MV-4-11 (cell line): ENCODE results near the gene PKD2.
A peak's percentile ranks its signal among the peaks of the same experiment; 100 is the strongest.

Experiments used
- DNase-seq: peaks from one replicate; lab custom pipeline; 2025; lab: John Stamatoyannopoulos, UW

Gene PKD2

DNA sequence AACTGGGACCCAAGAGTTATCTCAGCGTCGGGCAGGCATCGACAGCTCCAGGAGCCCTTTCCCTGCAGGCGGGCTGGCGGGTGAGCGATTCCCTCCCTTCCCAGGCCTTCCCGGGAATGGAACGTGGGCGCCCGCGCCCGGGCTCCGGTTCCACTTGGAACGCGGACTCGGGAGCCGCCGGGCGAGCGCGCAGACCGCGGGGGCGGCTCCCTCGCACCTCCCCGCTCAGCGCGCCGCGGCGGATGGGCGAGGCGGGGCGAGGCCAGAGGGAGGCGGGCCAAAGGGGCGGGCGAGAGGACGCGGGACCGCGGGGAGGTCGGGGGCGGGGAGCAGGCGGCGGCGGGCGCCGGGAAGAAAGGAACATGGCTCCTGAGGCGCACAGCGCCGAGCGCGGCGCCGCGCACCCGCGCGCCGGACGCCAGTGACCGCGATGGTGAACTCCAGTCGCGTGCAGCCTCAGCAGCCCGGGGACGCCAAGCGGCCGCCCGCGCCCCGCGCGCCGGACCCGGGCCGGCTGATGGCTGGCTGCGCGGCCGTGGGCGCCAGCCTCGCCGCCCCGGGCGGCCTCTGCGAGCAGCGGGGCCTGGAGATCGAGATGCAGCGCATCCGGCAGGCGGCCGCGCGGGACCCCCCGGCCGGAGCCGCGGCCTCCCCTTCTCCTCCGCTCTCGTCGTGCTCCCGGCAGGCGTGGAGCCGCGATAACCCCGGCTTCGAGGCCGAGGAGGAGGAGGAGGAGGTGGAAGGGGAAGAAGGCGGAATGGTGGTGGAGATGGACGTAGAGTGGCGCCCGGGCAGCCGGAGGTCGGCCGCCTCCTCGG is at the start of gene PKD2:
Gene PKD2, plus strand, starts transcription at position 332 of the 818 bp plus-strand sequence. Its CDS starts 99 bp downstream, at position 431.
- peak; percentile 42 for DNase-seq

DNA sequence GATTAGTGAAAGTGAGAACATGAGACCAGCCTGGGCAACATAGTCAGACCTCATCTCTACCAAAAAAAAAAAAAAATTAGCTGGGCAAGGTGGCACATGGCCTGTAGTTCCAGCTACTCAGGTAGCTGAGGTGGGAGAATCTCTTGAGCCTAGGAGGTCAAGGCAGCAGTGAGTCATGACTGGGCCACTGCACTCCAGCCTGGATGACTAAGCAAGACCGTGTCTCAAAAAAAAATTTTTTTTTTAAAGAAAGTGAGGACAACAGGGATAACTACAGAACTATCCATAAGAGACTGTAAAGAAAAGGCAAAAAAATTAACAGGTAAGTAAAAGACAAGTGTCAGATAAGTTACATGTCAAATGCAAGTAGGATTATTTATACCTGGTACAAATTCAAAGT is 45.4 kb upstream of the PKD2 start:
- DNase-seq, result no peak

- DNase-seq, result no peak
These were observed 44.9 kb upstream of the PKD2 start for GRCh38 chr4:87962398-87963146.

DNA sequence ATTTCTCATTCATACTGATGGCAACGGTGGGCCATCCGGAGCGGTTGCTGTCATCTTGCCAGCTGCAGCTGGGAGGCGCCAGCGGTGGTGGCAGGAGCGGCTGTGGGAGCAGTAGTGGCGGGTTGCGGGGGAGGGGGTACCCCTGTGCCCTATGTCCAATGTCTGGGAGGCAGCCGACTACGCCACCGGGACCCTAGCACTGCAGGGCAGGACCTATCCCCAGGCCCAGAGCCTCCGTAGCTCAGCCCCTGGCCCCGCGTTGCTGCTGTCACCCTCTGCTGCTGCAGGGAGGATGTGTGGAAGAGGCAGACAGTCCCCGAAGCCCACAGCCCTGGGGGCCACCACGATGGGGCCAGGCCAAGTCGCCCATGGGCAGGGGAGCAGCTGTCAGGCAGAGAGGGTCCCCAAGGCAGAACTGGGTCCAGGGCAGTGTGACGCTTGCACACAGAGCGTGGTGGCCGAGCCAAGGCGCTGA is 41.9 kb upstream of the PKD2 start:
- no peak for DNase-seq

DNA sequence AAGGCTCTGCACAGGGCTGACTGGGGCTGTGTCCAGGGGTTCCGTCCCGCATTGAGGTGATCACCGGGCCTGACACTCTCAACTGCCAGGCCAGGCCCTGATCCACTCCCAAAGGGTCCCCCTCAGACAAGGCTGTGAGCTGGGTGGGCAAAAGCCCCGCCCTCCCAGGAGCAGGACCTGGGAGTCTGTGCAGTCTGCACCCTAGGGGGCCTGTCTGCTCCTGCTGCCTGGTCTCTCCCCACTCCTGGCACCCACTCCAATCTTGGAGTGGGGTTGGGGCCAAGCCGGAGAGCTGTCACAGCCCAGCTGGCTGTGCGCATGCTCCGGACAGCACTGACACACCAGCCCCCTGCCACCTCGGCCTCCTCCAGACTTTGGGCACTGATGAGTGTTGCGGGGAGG is 41.3 kb upstream of the PKD2 start:
- no peak for DNase-seq

GRCh38 chr4:87967193-87967592 is 40.2 kb upstream of the PKD2 start:
- DNase-seq, result no peak

DNA sequence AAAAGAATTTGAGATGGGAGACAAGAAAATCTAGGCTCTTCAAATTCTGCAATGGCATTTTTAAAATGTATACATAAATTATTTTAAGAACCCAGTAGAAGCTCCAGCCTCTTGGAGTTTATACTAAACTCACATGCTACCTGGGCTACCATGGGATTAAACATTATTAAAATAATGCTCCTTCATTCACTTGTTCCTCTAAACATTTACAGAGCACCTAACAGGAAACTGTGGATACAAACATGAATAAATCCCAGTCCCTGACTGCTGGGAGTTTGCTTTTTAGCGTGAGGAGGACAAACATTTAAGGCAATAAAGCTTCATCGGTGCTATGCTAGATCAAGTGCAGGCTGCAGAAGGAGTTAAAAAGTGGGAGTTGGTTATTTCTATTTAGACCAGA is 37.3 kb upstream of the PKD2 start:
- no peak for DNase-seq

- DNase-seq, result no peak
These were observed 35.6 kb upstream of the PKD2 start for GRCh38 chr4:87971866-87972265.

DNA sequence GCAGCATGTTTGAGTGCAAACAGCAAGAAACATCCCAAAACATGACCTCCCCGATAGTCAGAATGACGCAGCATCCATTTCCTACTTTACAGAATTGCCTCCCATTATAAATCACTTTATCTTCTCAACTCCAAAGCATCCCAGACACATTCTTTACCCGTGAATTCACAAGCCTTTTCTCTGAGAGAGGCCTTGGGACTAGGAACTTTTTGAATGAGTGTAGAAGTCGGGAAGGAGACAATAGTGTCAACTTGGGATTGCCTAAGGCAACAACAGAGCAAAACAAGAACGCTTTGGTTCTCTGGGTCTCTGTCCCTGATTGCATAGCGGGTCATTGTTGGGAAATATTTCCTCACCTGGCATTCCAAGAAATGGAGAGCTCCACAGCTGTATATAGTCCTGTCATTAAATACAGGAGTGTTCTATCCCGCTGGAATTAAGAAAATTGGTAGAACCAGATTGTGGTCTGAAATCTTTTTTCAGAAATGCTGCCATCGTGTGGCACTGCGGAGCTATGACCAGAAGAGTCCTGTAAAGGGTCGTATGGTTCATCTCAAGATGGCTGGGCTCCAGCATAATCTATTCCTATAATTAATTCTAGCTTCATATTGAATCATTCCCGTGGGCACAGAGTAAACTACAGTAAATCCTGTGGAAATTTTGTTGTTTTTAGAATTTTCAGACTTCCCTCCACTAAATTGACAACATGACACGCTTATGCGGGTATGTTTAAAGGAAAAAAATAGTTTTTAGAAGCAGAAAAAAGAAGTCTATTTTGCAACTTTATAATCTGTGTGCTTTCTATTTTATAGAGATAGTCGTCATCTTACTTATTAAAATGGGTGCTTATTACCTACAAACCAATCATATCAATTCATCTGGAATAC is 33.9 kb upstream of the PKD2 start:
- DNase-seq, result peak; percentile 39

- no peak for DNase-seq
These were observed 32.5 kb upstream of the PKD2 start for GRCh38 chr4:87974856-87975462.

DNA sequence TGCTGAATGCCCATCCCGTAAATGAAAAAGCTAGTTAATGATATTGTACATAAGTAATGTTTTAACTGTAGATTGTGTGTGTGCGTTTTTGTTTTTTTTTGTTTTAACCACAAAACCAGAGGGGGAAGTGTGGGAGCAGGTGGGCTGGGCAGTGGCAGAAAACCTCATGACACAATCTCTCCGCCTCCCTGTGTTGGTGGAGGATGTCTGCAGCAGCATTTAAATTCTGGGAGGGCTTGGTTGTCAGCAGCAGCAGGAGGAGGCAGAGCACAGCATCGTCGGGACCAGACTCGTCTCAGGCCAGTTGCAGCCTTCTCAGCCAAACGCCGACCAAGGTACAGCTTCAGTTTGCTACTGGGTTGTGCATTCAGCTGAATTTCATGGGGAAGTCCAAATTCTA is 32.0 kb upstream of the PKD2 start, which contains the start of gene SPP1:
Gene SPP1, plus strand, starts transcription at position 249 of the 400 bp plus-strand sequence. CDS start 1,182 bp downstream, outside the sequence.
- peak; percentile 60 for DNase-seq

GRCh38 chr4:87977521-87978278 is 29.7 kb upstream of the PKD2 start:
- no peak for DNase-seq

DNA sequence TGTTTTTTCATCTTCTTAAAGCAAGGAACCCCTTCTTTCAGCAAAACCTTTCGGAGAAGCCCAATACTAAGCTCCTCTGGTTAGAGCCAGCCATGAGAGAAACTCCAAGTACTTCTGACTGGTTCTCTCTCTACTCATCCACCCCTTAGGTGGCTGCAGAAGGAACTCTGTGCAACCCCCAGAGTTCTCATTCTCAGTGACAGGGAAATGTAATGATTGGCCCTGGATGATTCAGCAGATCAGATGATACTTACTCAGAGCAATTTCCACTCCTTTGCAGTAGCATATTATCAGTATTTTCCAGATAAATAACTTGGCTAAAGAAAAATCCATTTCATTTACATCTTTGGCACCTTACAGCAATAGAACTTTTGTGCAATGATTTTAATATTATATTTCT is 28.8 kb upstream of the PKD2 start:
- no peak for DNase-seq

DNA sequence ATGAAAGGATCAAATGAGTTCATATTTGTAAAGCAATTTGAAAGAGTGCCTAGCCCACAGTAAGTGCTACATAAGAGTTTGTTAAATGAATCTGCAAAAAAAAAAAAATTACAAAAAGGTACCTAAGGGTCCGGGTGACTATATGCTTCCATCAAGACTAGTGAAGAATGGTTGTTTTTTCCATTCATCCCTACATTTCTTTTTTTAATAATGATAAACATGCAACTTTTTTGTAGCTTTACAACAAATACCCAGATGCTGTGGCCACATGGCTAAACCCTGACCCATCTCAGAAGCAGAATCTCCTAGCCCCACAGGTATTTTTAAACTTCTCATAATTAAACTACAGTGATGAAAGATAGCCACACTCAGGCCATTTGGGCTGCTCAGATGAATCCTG is 27.6 kb upstream of the PKD2 start:
- no peak for DNase-seq

- no peak for DNase-seq
These were observed 25.9 kb upstream of the PKD2 start for GRCh38 chr4:87981486-87981885.

GRCh38 chr4:87982036-87982435 is 25.4 kb upstream of the PKD2 start:
- peak; percentile 38 for DNase-seq

DNA sequence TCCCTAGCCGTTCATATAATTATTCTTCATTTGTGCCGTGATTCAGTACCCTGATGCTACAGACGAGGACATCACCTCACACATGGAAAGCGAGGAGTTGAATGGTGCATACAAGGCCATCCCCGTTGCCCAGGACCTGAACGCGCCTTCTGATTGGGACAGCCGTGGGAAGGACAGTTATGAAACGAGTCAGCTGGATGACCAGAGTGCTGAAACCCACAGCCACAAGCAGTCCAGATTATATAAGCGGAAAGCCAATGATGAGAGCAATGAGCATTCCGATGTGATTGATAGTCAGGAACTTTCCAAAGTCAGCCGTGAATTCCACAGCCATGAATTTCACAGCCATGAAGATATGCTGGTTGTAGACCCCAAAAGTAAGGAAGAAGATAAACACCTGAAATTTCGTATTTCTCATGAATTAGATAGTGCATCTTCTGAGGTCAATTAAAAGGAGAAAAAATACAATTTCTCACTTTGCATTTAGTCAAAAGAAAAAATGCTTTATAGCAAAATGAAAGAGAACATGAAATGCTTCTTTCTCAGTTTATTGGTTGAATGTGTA is 24.9 kb upstream of the PKD2 start:
- no peak for DNase-seq

DNA sequence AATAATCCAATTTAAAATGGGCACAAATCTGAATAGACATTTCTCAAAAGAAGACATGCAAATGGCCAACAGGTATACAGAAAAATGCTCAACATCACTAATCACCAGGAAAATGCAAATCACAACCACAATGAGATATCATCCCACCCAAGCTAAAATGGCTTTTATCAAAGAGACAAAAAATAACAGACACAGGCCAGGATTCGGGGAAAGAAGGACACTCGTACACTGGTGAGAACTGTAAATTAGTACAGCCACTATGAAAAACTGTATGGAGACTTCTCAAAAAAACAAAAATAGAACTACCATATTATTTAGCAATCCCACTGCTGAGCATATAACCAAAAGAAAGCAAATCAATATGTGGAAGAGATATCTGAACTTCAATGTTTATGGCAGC is 23.4 kb upstream of the PKD2 start:
- no peak for DNase-seq

DNA sequence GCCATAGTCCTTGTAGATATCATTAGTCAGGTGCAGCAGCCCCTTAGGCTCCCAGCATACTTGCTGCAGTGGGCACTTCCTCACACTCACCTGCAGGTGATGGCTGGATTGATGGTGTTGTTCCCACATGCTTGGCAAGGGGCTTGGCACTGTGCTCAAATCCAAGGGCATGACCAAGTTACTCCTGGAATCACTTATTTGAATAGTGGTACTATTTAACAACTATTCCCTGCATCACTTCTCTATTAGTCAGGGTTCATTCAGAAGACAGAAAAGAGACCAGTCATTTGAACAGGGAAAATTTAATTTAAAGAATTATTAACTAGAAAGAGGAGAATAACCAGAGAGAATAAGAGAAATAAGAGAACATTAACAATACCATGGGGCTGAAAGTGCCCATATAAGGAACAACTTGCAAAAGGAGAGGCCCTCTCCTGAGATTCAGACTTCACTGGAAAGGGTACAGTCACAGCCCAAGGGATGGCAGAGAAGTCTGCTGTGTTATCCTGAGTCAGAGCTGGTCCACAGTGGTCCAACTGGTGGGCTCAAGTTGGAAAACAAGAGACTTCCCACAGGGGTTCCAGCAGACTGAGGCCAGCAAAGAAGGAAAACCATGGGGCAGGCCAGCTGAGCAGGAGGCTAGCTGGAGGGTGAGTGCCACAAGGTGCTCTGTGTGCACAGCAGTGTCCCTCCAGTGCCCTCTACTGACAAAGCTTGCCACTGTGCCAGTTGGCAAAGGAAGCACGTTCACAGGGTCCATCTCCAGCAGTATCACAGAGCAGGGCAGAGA is 22.1 kb upstream of the PKD2 start:
- DNase-seq, result peak; percentile 24

GRCh38 chr4:87985887-87986200 is 21.6 kb upstream of the PKD2 start:
- no peak for DNase-seq
